Neutrophil (primary cell): ENCODE measurements around the gene USP49.

ENCODE experiments used
- H3K27ac ChIP-seq: fragments of 200-600 bp; sonication (generic); 2 replicates; pipeline ENCODE4 v1.5.1; 2016; ENCODE audit warnings: mild to moderate bottlenecking, moderate library complexity
- H3K27me3 ChIP-seq: fragments of 200-600 bp; sonication (generic); 2 replicates; pipeline ENCODE4 v1.6.0; 2016; ENCODE audit warnings: mild to moderate bottlenecking
- H3K36me3 ChIP-seq: fragments of 200-600 bp; sonication (generic); 2 replicates; pipeline ENCODE4 v1.5.1; 2017
- H3K4me1 ChIP-seq, 2 experiments: fragments of 200-600 bp in 1 of 2; sonication (generic) in 1 of 2; 1 replicate in 1 of 2; 2 replicates in 1 of 2; pipeline versions ENCODE4 v1.5.1 to v1.6.1; 2013 to 2016; ENCODE audit warnings: low read depth in 1 of 2, low read length in 1 of 2, mild to moderate bottlenecking in 1 of 2, moderate library complexity in 1 of 2; ENCODE audit not compliant: control insufficient read depth in 1 of 2, insufficient read depth in 1 of 2
- H3K4me3 ChIP-seq, 2 experiments: fragments of 200-600 bp in 1 of 2; sonication (generic) in 1 of 2; 1 replicate in 1 of 2; 2 replicates in 1 of 2; pipeline ENCODE4 v1.5.1; 2013 to 2016; ENCODE audit warnings: low read depth in 1 of 2, low read length in 1 of 2, mild to moderate bottlenecking in 1 of 2, moderate library complexity in 1 of 2
- H3K9me3 ChIP-seq: fragments of 200-600 bp; sonication (generic); 2 replicates; pipeline ENCODE4 v1.5.1; 2016
- CTCF ChIP-seq: fragments of 200-600 bp; sonication (generic); IDR thresholded peaks from 2 replicates; pipeline ENCODE4 v1.5.1; 2016; ENCODE audit warnings: antibody characterized with exemption

USP49 gene

GRCh38 chr6:41784581-41785171 lies 110.5 kb downstream of the USP49 start:
- TF ChIP-seq CTCF = no peak
- Histone ChIP-seq H3K27me3 (no peaks in the 10 kb centered on the region), H3K27ac (peak overlapping the region; percentile 93)

GRCh38 chr6:41783106-41783780 lies 111.9 kb downstream of the USP49 start:
- Histone ChIP-seq H3K36me3 (no peaks in the 10 kb centered on the region), H3K27me3 (no peaks in the 10 kb centered on the region), H3K4me3 (no peak overlapping the region), H3K9me3 (no peaks in the 10 kb centered on the region), H3K27ac (no peak overlapping the region), H3K4me1 (peaks cover 62% of the 10 kb centered on the region in 2 experiments)
- TF ChIP-seq CTCF = no peak

More at GRCh38 chr6:41784581-41785171, 110.5 kb downstream of the USP49 start:
- Histone ChIP-seq H3K36me3 (no peaks in the 10 kb centered on the region), H3K4me1 (peaks cover 50 to 53% of the 10 kb centered on the region in 2 experiments), H3K9me3 (no peaks in the 10 kb centered on the region), H3K4me3 (no peak overlapping the region)

DNA sequence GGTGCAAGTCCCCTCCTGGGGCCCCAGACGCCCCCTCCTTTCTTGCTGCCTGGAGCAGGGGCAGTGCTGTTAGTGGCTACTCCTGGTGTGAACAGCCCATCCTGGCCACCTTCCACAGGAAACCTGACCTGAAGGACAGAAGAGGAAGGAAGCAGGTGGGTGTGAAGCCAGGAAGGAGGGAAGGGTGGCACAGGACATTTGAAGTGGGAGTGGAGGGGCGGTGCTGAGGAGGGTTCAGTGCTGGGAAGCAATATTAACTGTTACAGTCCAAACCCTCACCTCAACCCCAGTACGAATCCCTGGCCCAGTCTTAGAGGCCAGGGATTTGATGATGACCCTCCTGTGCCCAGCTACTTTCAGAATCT lies 113.8 kb downstream of the USP49 start:
- TF ChIP-seq CTCF = no peak

DNA sequence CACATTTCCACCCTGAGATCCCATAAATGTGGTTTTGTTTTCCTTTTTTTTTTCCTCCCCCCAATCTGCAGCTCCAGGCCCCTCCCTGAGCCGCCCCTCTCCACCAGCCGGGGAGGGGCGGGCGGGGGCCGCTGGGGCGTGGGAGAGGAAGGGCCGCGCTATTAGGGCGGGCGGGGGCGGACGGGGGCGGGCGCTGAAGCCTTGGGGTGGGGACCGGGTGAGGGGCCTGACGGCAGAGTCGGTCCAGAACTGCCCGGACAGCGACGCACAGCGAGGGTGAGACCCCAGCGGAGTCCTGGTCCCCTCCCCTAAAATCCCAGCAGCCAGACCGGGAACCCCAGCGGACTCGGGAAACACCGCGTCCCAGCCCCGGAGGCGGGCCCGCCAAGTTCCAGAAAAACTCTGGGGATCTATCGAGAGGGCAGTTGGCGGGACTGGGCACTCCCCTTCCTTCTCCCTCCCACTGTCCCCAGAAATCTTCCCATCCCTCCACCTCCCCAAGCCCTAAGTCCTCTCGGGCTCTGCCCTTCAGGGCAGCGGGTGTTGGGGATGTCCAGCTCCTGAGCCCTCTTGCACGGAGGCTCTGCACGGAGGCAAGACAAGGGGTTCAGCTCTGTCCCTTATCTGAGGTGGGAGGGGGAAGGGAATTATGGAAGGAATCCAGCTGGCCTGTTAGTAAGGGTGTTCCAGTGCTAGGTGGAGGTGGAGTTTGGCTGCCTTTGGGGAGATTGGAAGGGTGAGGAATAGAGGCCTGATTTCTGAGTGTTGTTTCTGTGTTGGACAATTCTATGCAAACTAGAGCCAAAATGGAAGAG lies 114.4 kb downstream of the USP49 start, which contains the start of gene PRICKLE4:
PRICKLE4 (plus strand) TSS at position 232 of the 815 bp plus-strand sequence. CDS start 2,692 bp downstream, outside the sequence.
- no peaks in the 10 kb centered on the region for H3K27me3 ChIP-seq
- no peaks in the 10 kb centered on the region for H3K36me3 ChIP-seq
- H3K4me3 ChIP-seq = peak within 1 kb of the TSS; percentile 80 to 81
- H3K4me1 ChIP-seq = peaks cover 63 to 73% of the 10 kb centered on the region in 2 experiments
- H3K9me3 ChIP-seq = no peaks in the 10 kb centered on the region
- TF ChIP-seq CTCF = no peak
- peak within 1 kb of the TSS; percentile 53 for H3K27ac ChIP-seq

More for the DNA sequence above, 113.8 kb downstream of the USP49 start:
- Histone ChIP-seq H3K9me3 (no peaks in the 10 kb centered on the region), H3K36me3 (no peaks in the 10 kb centered on the region), H3K27me3 (no peaks in the 10 kb centered on the region), H3K4me3 (peak overlapping the region in 1 of 2 experiments; percentile 54), H3K27ac (peak overlapping the region; percentile 38), H3K4me1 (peaks cover 68 to 74% of the 10 kb centered on the region in 2 experiments)

GRCh38 chr6:41779788-41780550 lies 115.2 kb downstream of the USP49 start, which contains the start of gene FRS3:
FRS3 (minus strand) TSS chr6:41779900; CDS start chr6:41776987, 2,913 bp downstream.
- TF ChIP-seq CTCF = peak; percentile 99

More at GRCh38 chr6:41779788-41780550, 115.2 kb downstream of the USP49 start, which contains the start of gene FRS3:
- no peaks in the 10 kb centered on the region for H3K9me3 ChIP-seq
- no peaks in the 10 kb centered on the region for H3K27me3 ChIP-seq
- peak within 1 kb of the TSS; percentile 80 to 81 for H3K4me3 ChIP-seq
- peaks cover 55 to 65% of the 10 kb centered on the region in 2 experiments for H3K4me1 ChIP-seq
- peak within 1 kb of the TSS; percentile 63 for H3K27ac ChIP-seq
- peaks cover 6% of the 10 kb centered on the region for H3K36me3 ChIP-seq
